Motor neuron (in vitro differentiated cells): ENCODE results near the gene ZNF768. TPM values are rescaled to one million over a fixed set of nuclear protein-coding genes. Genes with fewer than 3 reads are reported as not detected.
"Not testable (repeated sequence)": the region's sequence is repeated elsewhere in the genome, so short reads cannot be mapped to it uniquely, and the experiment has no call there.

ENCODE experiments used
- ATAC-seq, 8 experiments: fragments of 200-7000 bp; cut with Tn5 transposase; replicated peaks in 6 of 8; 2 replicates each; pipeline ENCODE4 v1.8.0; 2021; ENCODE audit warnings: mild to moderate bottlenecking in 8 of 8, moderate library complexity in 8 of 8
- H3K27ac ChIP-seq, 2 donors: fragments of 250-450 bp; sonication (Bioruptor Pico); 2 replicates each; pipeline ENCODE4 v1.9.0; 2021; ENCODE audit warnings: antibody characterized with exemption in 2 of 2, mild to moderate bottlenecking in 2 of 2, moderate library complexity in 1 of 2
- H3K4me1 ChIP-seq, 2 donors: fragments of 250-450 bp; sonication (Bioruptor Pico); replicated peaks in 1 of 2; 2 replicates each; pipeline ENCODE4 v1.6.1; 2021; ENCODE audit warnings: antibody characterized with exemption in 2 of 2, mild to moderate bottlenecking in 2 of 2, moderate library complexity in 1 of 2
- H3K4me3 ChIP-seq, 5 donors: fragments of 250-450 bp; sonication (Bioruptor Pico); 2 replicates each; pipeline ENCODE4 v1.9.0; 2021; ENCODE audit warnings: antibody characterized with exemption in 5 of 5, mild to moderate bottlenecking in 5 of 5, moderate library complexity in 4 of 5
- WGBS, 10 experiments: fragments of 450-650 bp; shearing (Covaris generic); methylation state at CpG; one replicate each; pipeline ENCODE4 v1.0.0; 2022; 5-methylcytosine and 5-hydroxymethylcytosine counted together
- in situ Hi-C, 9 experiments: fragments of 400-800 bp; cut with MboI; loops; one replicate each; pipeline ENCODE4 v1.15.0; 2021; ENCODE audit warnings: low sequenced_read_pairs in 9 of 9, low pct_unique_long_range_greater_than_20kb in 2 of 9; ENCODE audit not compliant: unreplicated experiment in 9 of 9
- total RNA-seq, 8 experiments: library from RNA; unstranded; fragments of 300-600 nt; gene quantifications; 2 replicates each; pipeline versions ENCODE4 v1.2.3 to v1.2.4, GENCODE V29; 2022

Gene ZNF768
- total RNA-seq, 8 experiments from 2014 or later = 19.2 to 50.4 (median 36.7) TPM

- no peak overlapping the region for H3K27ac ChIP-seq
- no peak for ATAC-seq
- 0 to 95% (median 58%) methylated on average over 1 to 5 of the region's 5 CpGs for WGBS, 10 experiments
- no peaks in the 10 kb centered on the region for H3K4me1 ChIP-seq
- in situ Hi-C loops = no loop called here
- no peak overlapping the region for H3K4me3 ChIP-seq
Observed at GRCh38 chr16:30481381-30481780, 45.0 kb downstream of the ZNF768 start.

- in situ Hi-C loops = no loop called here
- H3K4me3 ChIP-seq = no peak overlapping the region
- 38 to 100% (median 78%) methylated on average over 2 to 7 of the region's 12 CpGs for WGBS, 10 experiments
- no peak overlapping the region for H3K27ac ChIP-seq
- no peak for ATAC-seq
- H3K4me1 ChIP-seq = no peaks in the 10 kb centered on the region
Observed at GRCh38 chr16:30478766-30479478, 47.4 kb downstream of the ZNF768 start.

- H3K4me1 ChIP-seq, ATAC-seq, in situ Hi-C loops, H3K4me3 ChIP-seq, H3K27ac ChIP-seq: not testable (repeated sequence)
- WGBS, 10 experiments = 23 to 100% (median 82%) methylated on average over 1 to 3 of the region's 3 CpGs
Observed at GRCh38 chr16:30477773-30478172, 48.6 kb downstream of the ZNF768 start.

GRCh38 chr16:30476991-30477390, 49.4 kb downstream of the ZNF768 start:
- WGBS, 10 experiments = 0 to 91% (median 64%) methylated on average over 1 to 3 of the region's 3 CpGs; no CpG with 5 or more reads in 2 of the 10 experiments
- no peak for ATAC-seq
- Histone ChIP-seq H3K4me3 (no peak overlapping the region), H3K27ac (no peak overlapping the region), H3K4me1 (no peaks in the 10 kb centered on the region)
- in situ Hi-C loops = no loop called here

GRCh38 chr16:30474684-30475083, 51.7 kb downstream of the ZNF768 start:
- H3K4me3 ChIP-seq = no peak overlapping the region
- 45 to 92% (median 86%) methylated on average over 2 to 7 of the region's 7 CpGs; no CpG with 5 or more reads in 3 of the 10 experiments for WGBS, 10 experiments
- in situ Hi-C loops = no loop called here
- ATAC-seq = no peak
- H3K27ac ChIP-seq = no peak overlapping the region
- H3K4me1 ChIP-seq = no peaks in the 10 kb centered on the region

- Histone ChIP-seq H3K4me3 (no peak overlapping the region), H3K27ac (no peak overlapping the region), H3K4me1 (no peaks in the 10 kb centered on the region)
- ATAC-seq = peak in 1 of 8 experiments; percentile 26
- 2 to 100% methylated on average over 1 to 7 of the region's 35 CpGs; no CpG with 5 or more reads in 8 of the 10 experiments for WGBS, 10 experiments
- in situ Hi-C loops = no loop called here
Observed at GRCh38 chr16:30474074-30474452, 52.3 kb downstream of the ZNF768 start.

Other genes with a start within 250 kb of the ZNF768 start
- 10 to 100 TPM; 36.3 to 60.7 (median 44.6) TPM for gene CD2BP2, start 171.3 kb downstream of the ZNF768 start, total RNA-seq
- gene TBC1D10B, start 156.1 kb downstream of the ZNF768 start, total RNA-seq = 10 to 100 TPM; 15.4 to 32.3 (median 21.5) TPM
- 1 to 10 TPM in 3 of 8 experiments, not detected in 5; 1.1 to 7.5 (median 3.0) TPM for gene MYL11, start 151.8 kb downstream of the ZNF768 start, total RNA-seq
- gene SEPTIN1, start 144.0 kb downstream of the ZNF768 start, total RNA-seq = 1 to 10 TPM; 1.8 to 8.3 (median 4.1) TPM
- 10 to 100 TPM in 5 of 8 experiments, 1 to 10 TPM in 3; 2.2 to 49.5 (median 18.4) TPM for gene ZNF48, start 131.1 kb downstream of the ZNF768 start, total RNA-seq
- gene ZNF771, start 119.0 kb downstream of the ZNF768 start, total RNA-seq = 1 to 10 TPM; 1.6 to 6.9 (median 3.7) TPM
- gene DCTPP1, start 96.5 kb downstream of the ZNF768 start, total RNA-seq = 10 to 100 TPM; 16.4 to 50.9 (median 26.7) TPM
- gene SEPHS2, start 80.7 kb downstream of the ZNF768 start, total RNA-seq = 10 to 100 TPM in 7 of 8 experiments, 1 to 10 TPM in 1; 8.3 to 38.0 (median 17.5) TPM
- gene ITGAL, start 53.8 kb downstream of the ZNF768 start, total RNA-seq = 1 to 10 TPM in 2 of 8 experiments, under 1 TPM in 6; 0.05 to 1.9 (median 0.52) TPM
- gene ZNF747, start 8.3 kb upstream of the ZNF768 start, total RNA-seq = 10 to 100 TPM in 3 of 8 experiments, 1 to 10 TPM in 5; 5.2 to 15.2 (median 8.1) TPM
- gene ZNF764, start 31.8 kb upstream of the ZNF768 start, total RNA-seq = 10 to 100 TPM in 3 of 8 experiments, 1 to 10 TPM in 5; 3.4 to 13.0 (median 9.3) TPM
- 10 to 100 TPM in 2 of 8 experiments, 1 to 10 TPM in 6; 4.5 to 13.8 (median 8.0) TPM for gene ZNF688, start 45.1 kb upstream of the ZNF768 start, total RNA-seq
- 10 to 100 TPM in 5 of 8 experiments, 1 to 10 TPM in 3; 4.9 to 15.0 (median 11.2) TPM for gene ZNF785, start 59.1 kb upstream of the ZNF768 start, total RNA-seq
- gene ZNF689, start 83.8 kb upstream of the ZNF768 start, total RNA-seq = 10 to 100 TPM in 4 of 8 experiments, 1 to 10 TPM in 4; 6.0 to 18.7 (median 10.1) TPM
- 10 to 100 TPM; 12.4 to 30.7 (median 19.9) TPM for gene PRR14, start 124.4 kb upstream of the ZNF768 start, total RNA-seq
- gene FBRS, start 131.9 kb upstream of the ZNF768 start, total RNA-seq = 10 to 100 TPM; 17.4 to 53.3 (median 29.4) TPM
- gene SRCAP, start 172.6 kb upstream of the ZNF768 start, total RNA-seq = 10 to 100 TPM in 5 of 8 experiments, 1 to 10 TPM in 3; 6.1 to 47.8 (median 11.3) TPM
- 10 to 100 TPM; 12.0 to 35.7 (median 18.6) TPM for gene PHKG2, start 221.9 kb upstream of the ZNF768 start, total RNA-seq
- 10 to 100 TPM in 5 of 8 experiments, 1 to 10 TPM in 3; 4.5 to 24.1 (median 11.4) TPM for gene CFAP119, start 235.5 kb upstream of the ZNF768 start, total RNA-seq
- gene RNF40, start 235.8 kb upstream of the ZNF768 start, total RNA-seq = 100 to 1,000 TPM in 2 of 8 experiments, 10 to 100 TPM in 6; 65.9 to 124 (median 90.3) TPM